Measurements from ENCODE around the gene IFNL4.
"Not testable (repeated sequence)": the region's sequence is repeated elsewhere in the genome, so short reads cannot be mapped to it uniquely, and the experiment has no call there.

The IFNL4 gene

GRCh38 chr19:39223703-39224279 lies 24.9 kb downstream of the IFNL4 start:
- DNase-seq (ENCODE audit: low spot score) = no peak

GRCh38 chr19:39219108-39219507 lies 29.5 kb downstream of the IFNL4 start:
- not testable (repeated sequence) for DNase-seq (ENCODE audit: low spot score)

GRCh38 chr19:39218230-39219007 lies 30.2 kb downstream of the IFNL4 start:
- no peak for DNase-seq (ENCODE audit: low spot score)

- no peak for DNase-seq (ENCODE audit: low spot score)
These were observed 31.6 kb downstream of the IFNL4 start for GRCh38 chr19:39217094-39217493.

- DNase-seq (ENCODE audit: low spot score) = not testable (repeated sequence)
These were observed 33.3 kb downstream of the IFNL4 start for GRCh38 chr19:39215323-39215722.

- no peak for DNase-seq (ENCODE audit: low spot score)
These were observed 36.3 kb downstream of the IFNL4 start for GRCh38 chr19:39212375-39212742.

GRCh38 chr19:39211731-39212374 lies 36.8 kb downstream of the IFNL4 start:
- DNase-seq (ENCODE audit: low spot score) = no peak

GRCh38 chr19:39209196-39209595 lies 39.5 kb downstream of the IFNL4 start:
- no peak for DNase-seq (ENCODE audit: low spot score)

- DNase-seq (ENCODE audit: low spot score) = no peak
These were observed 40.4 kb downstream of the IFNL4 start for GRCh38 chr19:39208175-39208795.

- no peak for DNase-seq (ENCODE audit: low spot score)
These were observed 41.3 kb downstream of the IFNL4 start for GRCh38 chr19:39207293-39207836.

- no peak for DNase-seq (ENCODE audit: low spot score)
These were observed 42.5 kb downstream of the IFNL4 start for GRCh38 chr19:39206122-39206521.

- no peak for DNase-seq (ENCODE audit: low spot score)
These were observed 43.2 kb downstream of the IFNL4 start for GRCh38 chr19:39205449-39205764.

GRCh38 chr19:39203372-39204341 lies 45.0 kb downstream of the IFNL4 start, which contains the start of gene SYCN:
TSS of gene SYCN (minus strand) at chr19:39204263. CDS start at chr19:39204254, 9 bp downstream.
- no peak for DNase-seq (ENCODE audit: low spot score)

GRCh38 chr19:39202998-39203355 lies 45.7 kb downstream of the IFNL4 start:
- no peak for DNase-seq (ENCODE audit: low spot score)

- no peak for DNase-seq (ENCODE audit: low spot score)
These were observed 47.9 kb downstream of the IFNL4 start for GRCh38 chr19:39200803-39201115.

- no peak for DNase-seq (ENCODE audit: low spot score)
These were observed 48.4 kb downstream of the IFNL4 start for GRCh38 chr19:39200066-39200802.

GRCh38 chr19:39199025-39199424 lies 49.6 kb downstream of the IFNL4 start:
- DNase-seq (ENCODE audit: low spot score) = peak; percentile 67

- no peak for DNase-seq (ENCODE audit: low spot score)
These were observed 50.8 kb downstream of the IFNL4 start for GRCh38 chr19:39197808-39198207.

GRCh38 chr19:39196860-39197562 lies 51.6 kb downstream of the IFNL4 start, which contains the start of gene NCCRP1:
TSS of gene NCCRP1 (plus strand) at chr19:39196964. CDS start at chr19:39196983, 19 bp downstream.
- no peak for DNase-seq (ENCODE audit: low spot score)

- DNase-seq (ENCODE audit: low spot score) = no peak
These were observed 52.3 kb downstream of the IFNL4 start for GRCh38 chr19:39196320-39196719.

All from Ammon's horn (tissue), 1 donor.